NCI-H460 (cell line): ENCODE measurements around the gene CPM. TPM values are rescaled to one million over a fixed set of nuclear protein-coding genes. Genes with fewer than 3 reads are reported as not detected.

Source experiments
- DNase-seq: peaks from one replicate; pipeline ENCODE4 v3.0.0-alpha.2; 2016; ENCODE audit warnings: low read depth; ENCODE audit errors: extremely low read depth
- total RNA-seq: library from RNA; depleted of rRNA; stranded (reverse); fragments of >200 nt; shearing (Covaris generic); gene quantifications from 2 replicates; pipeline ENCODE4 v1.2.3, GENCODE V29; 2014

The CPM gene
- total RNA-seq, 1 experiment from 2014 or later: 1.4 TPM

GRCh38 chr12:68957273-68957672 lies 24.3 kb upstream of the CPM start:
- no peak for DNase-seq

GRCh38 chr12:68956466-68956865 lies 23.5 kb upstream of the CPM start:
- DNase-seq: no peak

- DNase-seq: no peak
Measured at GRCh38 chr12:68954811-68955210, 21.8 kb upstream of the CPM start.

GRCh38 chr12:68953536-68953935 lies 20.6 kb upstream of the CPM start:
- DNase-seq: no peak

- DNase-seq: no peak
Measured at GRCh38 chr12:68951652-68952051, 18.7 kb upstream of the CPM start.

- no peak for DNase-seq
Measured at GRCh38 chr12:68950511-68950910, 17.5 kb upstream of the CPM start.

- DNase-seq: no peak
Measured at GRCh38 chr12:68945255-68945654, 12.3 kb upstream of the CPM start.

GRCh38 chr12:68944296-68945076 lies 11.5 kb upstream of the CPM start:
- DNase-seq: no peak

GRCh38 chr12:68943848-68944247 lies 10.9 kb upstream of the CPM start:
- DNase-seq: no peak

- DNase-seq: no peak
Measured at GRCh38 chr12:68940731-68941130, 7.8 kb upstream of the CPM start.

GRCh38 chr12:68939505-68939904 lies 6.5 kb upstream of the CPM start:
- no peak for DNase-seq

GRCh38 chr12:68934392-68934791 lies 1.4 kb upstream of the CPM start:
- no peak for DNase-seq

- DNase-seq: no peak
Measured at GRCh38 chr12:68932128-68932960, 627 bp downstream of the CPM start.

- no peak for DNase-seq
Measured at GRCh38 chr12:68930178-68930577, 2.8 kb downstream of the CPM start.

- DNase-seq: no peak
Measured at GRCh38 chr12:68924546-68924945, 8.4 kb downstream of the CPM start.

- DNase-seq: no peak
Measured at GRCh38 chr12:68919581-68920239, 13.3 kb downstream of the CPM start.

GRCh38 chr12:68918960-68919359 lies 14.0 kb downstream of the CPM start:
- DNase-seq: no peak

- DNase-seq: no peak
Measured at GRCh38 chr12:68915055-68915454, 17.9 kb downstream of the CPM start.

- DNase-seq: no peak
Measured at GRCh38 chr12:68913682-68914081, 19.3 kb downstream of the CPM start.

- no peak for DNase-seq
Measured at GRCh38 chr12:68912916-68913315, 20.1 kb downstream of the CPM start.

GRCh38 chr12:68911197-68911718 lies 21.7 kb downstream of the CPM start:
- DNase-seq: no peak
